Endothelial cell of umbilical vein (primary cell): ENCODE data around the gene SERTAD4. TPM values are rescaled to one million over a fixed set of nuclear protein-coding genes. Genes with fewer than 3 reads are reported as not detected.

ENCODE experiments used
- BruUV-seq: library from RNA; stranded (reverse); fragments of 400-500 nt; replicated peaks from 2 replicates; lab custom pipeline; 2021; lab: Mats Ljungman, UMichigan
- CTCF ChIA-PET: fragments of 300-600, 350-600 bp; sonication (Branson Sonifier 250); formaldehyde crosslinking; loops from one replicate; lab custom pipeline; 2021; ENCODE audit warnings: antibody characterized with exemption, inconsistent platforms; lab: Charles Lee
- POLR2A ChIA-PET: fragments of 300-600, 350-600 bp; sonication (Branson Sonifier 250); formaldehyde crosslinking; loops from one replicate; lab custom pipeline; 2021; ENCODE audit warnings: antibody characterized with exemption, inconsistent platforms; lab: Charles Lee
- DNase-seq: peaks from one replicate; pipeline ENCODE4 v3.0.0-alpha.2; 2011; ENCODE audit warnings: low read depth, low spot score
- FAIRE-seq: peaks from 2 replicates; lab custom pipeline; 2011; peaks lifted over from hg19 to GRCh38; lab: Jason Lieb, UNC
- H2AFZ ChIP-seq: 2 replicates; pipeline ENCODE4 v1.6.0; 2012; ENCODE audit warnings: low read depth, low read length, control low read depth, inconsistent platforms
- H3K27ac ChIP-seq: 2 replicates; pipeline ENCODE4 v1.5.1; 2011; ENCODE audit warnings: low read depth, mild to moderate bottlenecking, control low read depth, low read length, moderate library complexity; ENCODE audit not compliant: insufficient read depth
- H3K27me3 ChIP-seq, 2 experiments: 2 replicates each; pipeline versions ENCODE4 v1.6.0 to v1.6.1; 2011; ENCODE audit warnings: low read length in 2 of 2, mixed read lengths in 1 of 2; ENCODE audit not compliant: control insufficient read depth in 2 of 2, insufficient read depth in 2 of 2
- H3K36me3 ChIP-seq, 2 experiments: 2 replicates in 1 of 2; 3 replicates in 1 of 2; pipeline ENCODE4 v1.5.1; 2011; ENCODE audit warnings: low read length in 2 of 2, mild to moderate bottlenecking in 1 of 2, moderate library complexity in 1 of 2; ENCODE audit not compliant: control insufficient read depth in 2 of 2, insufficient read depth in 2 of 2; ENCODE audit errors: extremely low read depth in 1 of 2
- H3K4me1 ChIP-seq: 3 replicates; pipeline ENCODE4 v1.5.1; 2011; ENCODE audit warnings: mild to moderate bottlenecking, low read length; ENCODE audit not compliant: control insufficient read depth, insufficient read depth; ENCODE audit errors: extremely low read depth
- H3K4me2 ChIP-seq: 2 replicates; pipeline ENCODE4 v1.6.1; 2011; ENCODE audit warnings: low read length, control low read depth, mixed read lengths; ENCODE audit not compliant: insufficient read depth
- H3K4me3 ChIP-seq, 3 experiments: fragments of 200-600 bp in 1 of 3; sonication (generic), shearing (Covaris generic) in 1 of 3; replicated peaks in 1 of 3; 2 replicates each; pipeline ENCODE4 v1.5.1; 2011 to 2016; ENCODE audit warnings: control low read depth in 3 of 3, low read length in 3 of 3, mild to moderate bottlenecking in 2 of 3, inconsistent platforms in 1 of 3, low read depth in 1 of 3, moderate library complexity in 1 of 3; ENCODE audit not compliant: insufficient read depth in 1 of 3
- H3K79me2 ChIP-seq: 2 replicates; pipeline ENCODE4 v1.6.0; 2012; ENCODE audit warnings: low read length, inconsistent platforms; ENCODE audit not compliant: control insufficient read depth, insufficient read depth
- H3K9ac ChIP-seq: replicated peaks from 2 replicates; pipeline ENCODE3; 2011; ENCODE audit warnings: low read length, control low read depth; ENCODE audit not compliant: insufficient read depth; ENCODE audit errors: extremely low read depth
- H3K9me1 ChIP-seq: replicated peaks from 3 replicates; pipeline ENCODE4 v1.6.0; 2011; ENCODE audit warnings: mild to moderate bottlenecking, low read length; ENCODE audit not compliant: control insufficient read depth, insufficient read depth; ENCODE audit errors: extremely low read depth
- H3K9me3 ChIP-seq: replicated peaks from 2 replicates; pipeline ENCODE4 v1.5.1; 2012; ENCODE audit warnings: low read length, inconsistent platforms; ENCODE audit not compliant: control insufficient read depth, insufficient read depth
- H4K20me1 ChIP-seq: replicated peaks from 2 replicates; pipeline ENCODE3; 2011; ENCODE audit warnings: mild to moderate bottlenecking, low read length; ENCODE audit not compliant: control insufficient read depth, insufficient read depth; ENCODE audit errors: extremely low read depth
- EZH2 ChIP-seq: IDR thresholded peaks from 2 replicates; pipeline ENCODE4 v1.6.1; 2012; ENCODE audit warnings: borderline replicate concordance, low read depth, mild to moderate bottlenecking, moderate library complexity, low read length, inconsistent platforms; ENCODE audit not compliant: severe bottlenecking
- FOS ChIP-seq: IDR thresholded peaks from 2 replicates; pipeline ENCODE4 v1.6.1; 2011; ENCODE audit warnings: mild to moderate bottlenecking, low read length, moderate library complexity, borderline replicate concordance; ENCODE audit not compliant: insufficient read depth
- GATA2 ChIP-seq: IDR thresholded peaks from 2 replicates; pipeline ENCODE4 v1.7.0; 2011; ENCODE audit warnings: low read depth, mild to moderate bottlenecking, moderate library complexity, mixed read lengths, low read length; ENCODE audit not compliant: insufficient read length, insufficient read depth
- JUN ChIP-seq: IDR thresholded peaks from 2 replicates; pipeline ENCODE4 v1.6.1; 2011; ENCODE audit warnings: borderline replicate concordance, low read depth; ENCODE audit not compliant: insufficient read length, insufficient read depth
- MYC ChIP-seq: IDR thresholded peaks from one replicate; pipeline ENCODE4 v1.6.1; 2011; ENCODE audit warnings: mild to moderate bottlenecking, low read depth, low read length
- POLR2A ChIP-seq: IDR thresholded peaks from 2 replicates; pipeline ENCODE4 v1.6.1; 2012; ENCODE audit warnings: low read depth, mild to moderate bottlenecking, control low read depth, low read length
- POLR2AphosphoS5 ChIP-seq: IDR thresholded peaks from 2 replicates; pipeline ENCODE4 v1.6.1; 2012; ENCODE audit warnings: low read depth, mild to moderate bottlenecking, control low read depth, low read length, moderate library complexity; ENCODE audit not compliant: insufficient read depth
- dilution Hi-C: fragments of 300-500 bp; cut with MboI; formaldehyde crosslinking; loops from one replicate; pipeline ENCODE4 v1.15.0; 2019; ENCODE audit warnings: low sequenced_read_pairs; ENCODE audit not compliant: extremely low pct_ligation_motif_present
- intact Hi-C: fragments of 100-400 bp; cut with micrococcal nuclease; formaldehyde crosslinking; loops from one replicate; pipeline ENCODE4 v1.10.0; 2022
- polyA plus RNA-seq, 4 experiments: library from polyadenylated mRNA; depleted of rRNA in 3 of 4; stranded (reverse) in 3 of 4; unstranded in 1 of 4; fragments of >200 nt; gene quantifications; 2 replicates each; pipeline versions ENCODE4 v1.2.1 to v1.2.3, GENCODE V29; 2011 to 2012; ENCODE audit warnings: missing spikeins in 1 of 4
- total RNA-seq: library from RNA; stranded (reverse); gene quantifications from 2 replicates; pipeline ENCODE4 v1.2.3, GENCODE V29; 2021
- TF ChIP-seq, protein P1 (sequence below), 2 donors: IDR thresholded peaks; 1 replicate in 1 of 2; 2 replicates in 1 of 2; pipeline ENCODE4 v1.5.1; 2011; ENCODE audit warnings: low read length in 2 of 2, mild to moderate bottlenecking in 2 of 2, moderate library complexity in 2 of 2, control low read depth in 1 of 2, inconsistent platforms in 1 of 2, low read depth in 1 of 2; ENCODE audit not compliant: insufficient read depth in 1 of 2; ENCODE audit errors: extremely low read depth in 1 of 2
- TF ChIP-seq, protein P2 (sequence below): IDR thresholded peaks from 2 replicates; pipeline ENCODE4 v1.6.1; 2011; ENCODE audit not compliant: insufficient read depth, insufficient read length

Gene SERTAD4
- total and polyA plus RNA-seq, 2 donors (not counting 3 experiments of a cell fraction or from before 2014, with no cell fraction given): 4.0 to 11.3 TPM

DNA sequence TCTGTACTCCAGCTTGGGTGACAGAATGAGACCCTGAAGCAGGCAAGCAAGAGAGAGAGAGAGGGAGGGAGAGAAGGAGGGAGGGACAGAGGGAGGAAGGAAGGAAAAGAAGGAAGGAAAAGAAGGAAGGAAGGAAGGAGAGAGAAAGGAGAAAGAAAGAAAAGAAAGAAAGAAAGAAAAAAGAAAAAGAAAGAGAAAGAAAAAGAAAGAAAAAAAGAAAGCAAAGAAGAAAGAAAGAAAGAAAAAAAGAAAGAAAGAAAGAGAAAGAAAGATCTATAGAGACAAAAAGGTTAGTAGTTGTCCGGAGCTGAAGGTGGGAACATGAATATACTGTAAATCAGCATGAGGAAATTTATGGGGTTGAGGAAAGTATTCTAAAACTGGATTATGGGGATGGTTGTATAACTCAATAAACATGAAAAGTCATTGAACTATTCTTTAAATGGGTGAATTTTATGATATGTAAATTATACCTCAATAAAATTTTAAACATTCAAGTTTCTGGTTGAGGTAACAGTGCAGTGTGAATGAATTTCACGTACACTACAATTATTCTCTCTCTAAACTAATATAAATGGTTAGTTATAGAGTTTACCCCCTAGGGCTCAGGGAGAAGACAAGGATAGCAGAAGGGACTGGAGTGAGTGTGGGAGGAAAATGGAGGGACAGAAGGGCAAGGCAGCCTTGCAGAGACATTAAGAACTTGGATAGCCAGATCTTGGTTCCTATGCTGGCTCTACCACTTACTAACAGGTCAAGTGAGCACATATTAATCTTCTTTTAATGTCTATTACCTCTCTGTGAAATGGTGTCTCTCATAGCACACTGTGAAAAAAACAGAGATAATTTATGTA lies 24.8 kb upstream of the SERTAD4 start:
- FAIRE-seq (no peak), DNase-seq (no peak)
- Histone ChIP-seq H3K36me3 (no peaks in the 10 kb centered on the region), H3K4me3 (no peak overlapping the region), H3K79me2 (no peaks in the 10 kb centered on the region), H3K27ac (no peak overlapping the region), H3K4me1 (no peaks in the 10 kb centered on the region), H3K9me3 (no peaks in the 10 kb centered on the region), H4K20me1 (no peaks in the 10 kb centered on the region), H3K27me3 (no peaks in the 10 kb centered on the region), H3K4me2 (no peak overlapping the region), H3K9me1 (no peaks in the 10 kb centered on the region), H2AFZ (no peak overlapping the region), H3K9ac (no peak overlapping the region)
- no TSS peak for BruUV-seq
- dilution Hi-C loops: no loop called here
- CTCF ChIA-PET: no interaction called here
- intact Hi-C loops: no loop called here
- POLR2A ChIA-PET: no interaction called here
- TF ChIP-seq, protein P1, sequence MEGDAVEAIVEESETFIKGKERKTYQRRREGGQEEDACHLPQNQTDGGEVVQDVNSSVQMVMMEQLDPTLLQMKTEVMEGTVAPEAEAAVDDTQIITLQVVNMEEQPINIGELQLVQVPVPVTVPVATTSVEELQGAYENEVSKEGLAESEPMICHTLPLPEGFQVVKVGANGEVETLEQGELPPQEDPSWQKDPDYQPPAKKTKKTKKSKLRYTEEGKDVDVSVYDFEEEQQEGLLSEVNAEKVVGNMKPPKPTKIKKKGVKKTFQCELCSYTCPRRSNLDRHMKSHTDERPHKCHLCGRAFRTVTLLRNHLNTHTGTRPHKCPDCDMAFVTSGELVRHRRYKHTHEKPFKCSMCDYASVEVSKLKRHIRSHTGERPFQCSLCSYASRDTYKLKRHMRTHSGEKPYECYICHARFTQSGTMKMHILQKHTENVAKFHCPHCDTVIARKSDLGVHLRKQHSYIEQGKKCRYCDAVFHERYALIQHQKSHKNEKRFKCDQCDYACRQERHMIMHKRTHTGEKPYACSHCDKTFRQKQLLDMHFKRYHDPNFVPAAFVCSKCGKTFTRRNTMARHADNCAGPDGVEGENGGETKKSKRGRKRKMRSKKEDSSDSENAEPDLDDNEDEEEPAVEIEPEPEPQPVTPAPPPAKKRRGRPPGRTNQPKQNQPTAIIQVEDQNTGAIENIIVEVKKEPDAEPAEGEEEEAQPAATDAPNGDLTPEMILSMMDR (IDR thresholded peaks at IDR 0.05; ENCODE audit: extremely low read depth in 1 of 2, insufficient read depth in 1 of 2, low read depth in 1 of 2, low read length in 2 of 2): no peak
- TF ChIP-seq JUN (no peak), EZH2 (no peak), FOS (no peak), MYC (no peak), GATA2 (no peak), POLR2AphosphoS5 (no peak), POLR2A (no peak)
- TF ChIP-seq, protein P2, sequence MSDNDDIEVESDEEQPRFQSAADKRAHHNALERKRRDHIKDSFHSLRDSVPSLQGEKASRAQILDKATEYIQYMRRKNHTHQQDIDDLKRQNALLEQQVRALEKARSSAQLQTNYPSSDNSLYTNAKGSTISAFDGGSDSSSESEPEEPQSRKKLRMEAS: no peak
